Mesenchymal stem cell (in vitro differentiated cells and primary cell): ENCODE results near the gene KAT6B.

ENCODE experiments used
- DNase-seq: peaks from one replicate; pipeline ENCODE4 v3.0.0-alpha.2; 2013
- H2AFZ ChIP-seq: one replicate; pipeline ENCODE4 v1.6.1; 2013; ENCODE audit warnings: low read depth, mild to moderate bottlenecking, control low read depth, inconsistent platforms, low read length, moderate library complexity
- H2AK5ac ChIP-seq: 2 replicates; pipeline ENCODE4 v1.6.1; 2013; ENCODE audit warnings: low read length, moderate library complexity, mild to moderate bottlenecking, inconsistent platforms; ENCODE audit not compliant: severe bottlenecking
- H2BK120ac ChIP-seq: one replicate; pipeline ENCODE4 v1.6.1; 2013; ENCODE audit warnings: low read depth, mild to moderate bottlenecking, inconsistent platforms, low read length, moderate library complexity
- H2BK12ac ChIP-seq, 2 experiments: one replicate each; pipeline ENCODE4 v1.6.1; 2013; ENCODE audit warnings: inconsistent platforms in 2 of 2, low read length in 2 of 2, mild to moderate bottlenecking in 2 of 2, moderate library complexity in 2 of 2, control low read depth in 1 of 2
- H2BK15ac ChIP-seq: one replicate; pipeline ENCODE4 v1.6.1; 2013; ENCODE audit warnings: mild to moderate bottlenecking, low read depth, inconsistent platforms; ENCODE audit not compliant: poor library complexity, severe bottlenecking
- H2BK5ac ChIP-seq: 2 replicates; pipeline ENCODE4 v1.6.1; 2013; ENCODE audit warnings: low read depth, mild to moderate bottlenecking, low read length, control low read depth, inconsistent platforms; ENCODE audit not compliant: poor library complexity, severe bottlenecking
- H3K14ac ChIP-seq, 2 experiments: one replicate each; pipeline ENCODE4 v1.6.1; 2013; ENCODE audit warnings: inconsistent platforms in 2 of 2, low read length in 2 of 2, control low read depth in 1 of 2, mild to moderate bottlenecking in 1 of 2, moderate library complexity in 1 of 2
- H3K18ac ChIP-seq, 2 experiments: one replicate each; pipeline ENCODE4 v1.6.1; 2013; ENCODE audit warnings: inconsistent platforms in 2 of 2, low read length in 2 of 2, control low read depth in 1 of 2, low read depth in 1 of 2, mild to moderate bottlenecking in 1 of 2
- H3K23ac ChIP-seq, 2 experiments: one replicate each; pipeline ENCODE4 v1.6.1; 2013; ENCODE audit warnings: inconsistent platforms in 2 of 2, low read length in 2 of 2, mild to moderate bottlenecking in 2 of 2, moderate library complexity in 2 of 2, control low read depth in 1 of 2
- H3K27ac ChIP-seq: 2 replicates; pipeline ENCODE4 v1.5.1; 2013; ENCODE audit warnings: mild to moderate bottlenecking, moderate library complexity, low read length, control low read depth, inconsistent platforms; ENCODE audit not compliant: poor library complexity, severe bottlenecking
- H3K27me3 ChIP-seq, 2 experiments: 2 replicates each; pipeline versions ENCODE4 v1.6.1 to v1.7.0; 2013; ENCODE audit warnings: low read length in 2 of 2, mild to moderate bottlenecking in 2 of 2, moderate library complexity in 2 of 2, control low read depth in 1 of 2, inconsistent platforms in 1 of 2; ENCODE audit not compliant: control insufficient read depth in 1 of 2, insufficient read depth in 1 of 2
- H3K36me3 ChIP-seq, 2 experiments: 2 replicates each; pipeline versions ENCODE4 v1.6.1 to v1.7.0; 2013; ENCODE audit warnings: low read length in 2 of 2, control low read depth in 1 of 2, inconsistent platforms in 1 of 2, low read depth in 1 of 2, mild to moderate bottlenecking in 1 of 2; ENCODE audit not compliant: insufficient read depth in 2 of 2, control insufficient read depth in 1 of 2
- H3K4ac ChIP-seq, 2 experiments: one replicate each; pipeline ENCODE4 v1.6.1; 2013; ENCODE audit warnings: inconsistent platforms in 2 of 2, low read length in 2 of 2, mild to moderate bottlenecking in 2 of 2, moderate library complexity in 2 of 2, control low read depth in 1 of 2, low read depth in 1 of 2
- H3K4me1 ChIP-seq: 2 replicates; pipeline ENCODE4 v1.6.1; 2013; ENCODE audit warnings: low read depth, low read length, control low read depth; ENCODE audit not compliant: control insufficient read depth, insufficient read depth
- H3K4me2 ChIP-seq: 2 replicates; pipeline ENCODE4 v1.6.1; 2013; ENCODE audit warnings: low read length, mild to moderate bottlenecking, inconsistent platforms; ENCODE audit not compliant: poor library complexity, severe bottlenecking
- H3K4me3 ChIP-seq, 2 experiments: 2 replicates each; pipeline versions ENCODE4 v1.5.1 to v1.7.0; 2013; ENCODE audit warnings: low read length in 2 of 2, mild to moderate bottlenecking in 2 of 2, control low read depth in 1 of 2, low read depth in 1 of 2; ENCODE audit not compliant: insufficient read depth in 1 of 2
- H3K79me1 ChIP-seq: replicated peaks from 2 replicates; pipeline ENCODE4 v1.6.1; 2013; ENCODE audit warnings: mild to moderate bottlenecking, control low read depth, low read length, inconsistent platforms; ENCODE audit not compliant: poor library complexity, severe bottlenecking
- H3K9ac ChIP-seq: 2 replicates; pipeline ENCODE4 v1.7.0; 2013; ENCODE audit warnings: mild to moderate bottlenecking, low read length, moderate library complexity
- H3K9me3 ChIP-seq: 2 replicates; pipeline ENCODE4 v1.7.0; 2013; ENCODE audit warnings: mild to moderate bottlenecking, low read length; ENCODE audit not compliant: control insufficient read depth
- H4K8ac ChIP-seq: one replicate; pipeline ENCODE4 v1.6.1; 2013; ENCODE audit warnings: inconsistent platforms, mild to moderate bottlenecking, low read length, moderate library complexity
- H4K91ac ChIP-seq: one replicate; pipeline ENCODE4 v1.6.1; 2013; ENCODE audit warnings: mild to moderate bottlenecking, low read length, inconsistent platforms
- WGBS: methylation state at CpG from one replicate; pipeline ENCODE4 v1.1.7; 2013; ENCODE audit warnings: mixed read lengths; 5-methylcytosine and 5-hydroxymethylcytosine counted together

KAT6B gene

DNA sequence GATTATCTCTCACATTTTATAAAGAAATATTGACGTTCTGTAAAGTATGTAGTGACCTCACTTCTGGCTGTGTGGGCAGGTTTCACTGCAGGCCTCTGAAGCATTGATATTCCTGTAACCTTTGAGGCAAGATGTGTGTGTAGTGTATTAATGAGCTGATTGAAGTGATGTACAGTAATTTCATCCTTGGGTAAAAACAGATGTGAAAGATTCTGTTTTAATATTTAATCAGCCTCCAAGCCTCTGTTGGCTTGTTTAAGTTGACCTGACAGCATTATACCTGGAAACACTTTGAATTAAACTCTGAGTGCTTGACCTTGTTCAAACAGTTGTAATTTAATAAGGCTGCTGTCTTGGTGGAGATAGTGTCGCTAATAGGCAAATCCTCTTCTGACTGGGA lies 74.9 kb downstream of the KAT6B start:
- Histone ChIP-seq H3K36me3 (no peaks in the 10 kb centered on the region), H2AK5ac (no peak overlapping the region), H3K14ac (no peak overlapping the region), H2BK15ac (no peak overlapping the region), H2BK120ac (no peak overlapping the region), H2BK12ac (no peak overlapping the region), H3K27ac (no peak overlapping the region), H3K9me3 (no peaks in the 10 kb centered on the region), H3K4me2 (no peak overlapping the region), H3K4me1 (peaks cover 3% of the 10 kb centered on the region), H3K4me3 (no peak overlapping the region), H3K18ac (no peak overlapping the region), H2BK5ac (no peak overlapping the region), H4K8ac (no peak overlapping the region), H3K27me3 (no peaks in the 10 kb centered on the region), H2AFZ (no peak overlapping the region), H3K4ac (no peak overlapping the region), H3K79me1 (peaks cover 42% of the 10 kb centered on the region), H3K9ac (no peak overlapping the region), H3K23ac (no peak overlapping the region), H4K91ac (no peak overlapping the region)
- 100% methylated on average over 2 of the region's 2 CpGs for WGBS
- DNase-seq = no peak

DNA sequence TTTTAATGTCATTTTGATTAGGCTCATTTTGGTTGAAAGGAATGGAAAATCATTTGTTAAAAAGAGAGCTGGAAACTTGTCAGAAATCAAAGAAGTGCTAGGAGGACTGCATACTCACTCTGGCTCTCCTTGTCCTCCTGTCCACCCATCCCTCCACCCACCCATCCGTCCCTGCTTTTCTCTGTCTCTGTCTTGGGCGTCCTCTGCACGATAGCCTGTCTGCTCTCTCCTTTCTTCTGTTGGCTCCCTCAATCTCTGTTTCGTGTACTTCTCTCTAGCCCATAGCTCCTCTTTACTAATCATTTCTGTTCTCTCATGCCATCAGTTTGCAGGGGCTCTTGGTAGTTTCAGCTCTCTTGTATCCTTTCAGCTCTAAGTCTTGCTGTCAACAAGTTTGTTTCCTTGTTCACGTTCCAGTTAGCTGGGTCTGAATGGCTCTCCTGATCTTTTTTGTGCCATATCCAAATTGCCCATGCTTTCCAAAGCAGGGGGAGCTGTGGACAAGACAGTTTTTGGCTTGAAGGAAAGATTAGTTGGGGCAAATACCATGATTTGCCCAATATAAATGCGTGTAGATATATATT lies 75.6 kb downstream of the KAT6B start:
- Histone ChIP-seq H3K4me3 (no peak overlapping the region), H3K27ac (no peak overlapping the region), H3K4me2 (no peak overlapping the region), H3K23ac (no peak overlapping the region), H3K4me1 (peaks cover 3% of the 10 kb centered on the region), H3K36me3 (no peaks in the 10 kb centered on the region), H4K91ac (no peak overlapping the region), H3K4ac (no peak overlapping the region), H3K9ac (no peak overlapping the region), H4K8ac (no peak overlapping the region), H2BK120ac (no peak overlapping the region), H2BK5ac (no peak overlapping the region), H2BK15ac (no peak overlapping the region), H3K27me3 (no peaks in the 10 kb centered on the region), H3K79me1 (peaks cover 45% of the 10 kb centered on the region), H3K18ac (no peak overlapping the region), H2BK12ac (no peak overlapping the region), H3K14ac (no peak overlapping the region), H3K9me3 (no peaks in the 10 kb centered on the region), H2AFZ (no peak overlapping the region), H2AK5ac (no peak overlapping the region)
- no peak for DNase-seq
- WGBS = 92% methylated on average over 5 of the region's 6 CpGs

DNA sequence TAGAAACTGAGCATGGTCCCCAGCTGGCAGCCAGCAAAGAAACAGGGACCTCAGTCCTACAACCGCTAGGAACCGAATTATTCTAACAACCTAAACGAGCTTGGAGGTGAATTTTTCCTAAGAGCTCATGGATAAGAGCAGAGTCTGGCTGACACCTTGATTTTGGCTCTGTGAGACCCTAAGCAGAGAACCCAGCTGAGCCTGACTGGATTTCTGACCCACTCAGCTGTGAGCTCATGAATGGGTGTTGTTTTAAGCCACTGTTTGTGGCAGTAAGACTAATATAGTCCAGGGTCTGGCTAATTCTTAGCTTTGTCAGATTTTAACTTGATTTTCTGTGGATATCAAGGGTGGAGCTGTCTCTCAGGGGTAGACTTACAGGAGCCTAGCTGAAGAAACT lies 77.1 kb downstream of the KAT6B start:
- Histone ChIP-seq H4K91ac (no peak overlapping the region), H3K36me3 (no peaks in the 10 kb centered on the region), H3K79me1 (peaks cover 45% of the 10 kb centered on the region), H3K4me1 (peaks cover 3% of the 10 kb centered on the region), H3K14ac (no peak overlapping the region), H4K8ac (no peak overlapping the region), H3K4me2 (no peak overlapping the region), H3K9ac (no peak overlapping the region), H2BK5ac (no peak overlapping the region), H3K4ac (no peak overlapping the region), H2AK5ac (no peak overlapping the region), H2BK15ac (no peak overlapping the region), H3K4me3 (no peak overlapping the region), H3K23ac (no peak overlapping the region), H3K27ac (no peak overlapping the region), H2BK120ac (no peak overlapping the region), H2AFZ (no peak overlapping the region), H3K27me3 (no peaks in the 10 kb centered on the region), H3K9me3 (no peaks in the 10 kb centered on the region), H2BK12ac (no peak overlapping the region), H3K18ac (no peak overlapping the region)
- no peak for DNase-seq
- 98% methylated on average over 3 of the region's 3 CpGs for WGBS

DNA sequence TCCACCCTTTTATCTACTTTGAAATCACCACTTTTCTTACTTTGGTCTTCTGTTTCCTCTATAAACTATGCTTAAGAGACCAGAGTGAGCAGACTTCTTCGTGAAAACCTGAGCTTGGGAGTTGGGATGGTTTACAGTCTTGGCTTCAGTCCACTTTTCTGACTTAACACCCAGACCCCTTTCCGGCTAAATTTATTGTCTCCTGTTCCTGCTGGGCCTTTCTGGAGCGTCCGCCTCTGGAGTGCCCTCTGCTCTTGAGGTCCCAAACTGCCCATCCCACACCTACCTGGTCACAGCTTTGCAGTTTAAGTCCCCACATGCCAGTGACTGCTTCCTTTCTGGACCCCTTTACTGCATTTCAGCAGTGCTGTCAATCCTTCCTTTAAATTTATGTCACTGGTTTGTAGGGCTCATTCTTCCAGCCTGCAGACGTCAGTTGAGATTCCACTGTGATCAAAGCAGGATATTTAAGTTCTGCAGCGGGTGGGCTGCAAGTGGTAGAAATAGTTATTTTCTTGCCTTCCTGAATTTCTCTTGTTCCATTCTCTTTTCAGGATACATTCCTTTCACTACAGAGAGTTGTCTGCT lies 80.3 kb downstream of the KAT6B start:
- Histone ChIP-seq H3K23ac (no peak overlapping the region), H2BK5ac (no peak overlapping the region), H2BK120ac (no peak overlapping the region), H3K14ac (no peak overlapping the region), H3K27ac (no peak overlapping the region), H4K8ac (no peak overlapping the region), H2AFZ (no peak overlapping the region), H3K18ac (no peak overlapping the region), H3K9ac (no peak overlapping the region), H3K79me1 (peaks cover 36% of the 10 kb centered on the region), H3K9me3 (no peaks in the 10 kb centered on the region), H4K91ac (no peak overlapping the region), H2AK5ac (no peak overlapping the region), H3K36me3 (no peaks in the 10 kb centered on the region), H3K4me2 (no peak overlapping the region), H3K4me3 (no peak overlapping the region), H3K27me3 (no peaks in the 10 kb centered on the region), H2BK15ac (no peak overlapping the region), H3K4me1 (peaks cover 2% of the 10 kb centered on the region), H3K4ac (no peak overlapping the region), H2BK12ac (peak overlapping the region in 1 of 2 experiments; percentile 37)
- 40% methylated on average over 6 of the region's 6 CpGs for WGBS
- no peak for DNase-seq
